Measurements from ENCODE around the gene RALBP1.
"Not testable (repeated sequence)": the region's sequence is repeated elsewhere in the genome, so short reads cannot be mapped to it uniquely, and the experiment has no call there.

The RALBP1 gene

GRCh38 chr18:9454061-9454703 lies 21.1 kb upstream of the RALBP1 start:
- no peak for DNase-seq (ENCODE audit: low read depth)

- no peak for DNase-seq (ENCODE audit: low read depth)
Observed at GRCh38 chr18:9455718-9456511, 19.4 kb upstream of the RALBP1 start.

- DNase-seq (ENCODE audit: low read depth): no peak
Observed at GRCh38 chr18:9466127-9466526, 9.2 kb upstream of the RALBP1 start.

- DNase-seq (ENCODE audit: low read depth): peak; percentile 28
Observed at GRCh38 chr18:9466846-9467245, 8.5 kb upstream of the RALBP1 start.

- no peak for DNase-seq (ENCODE audit: low read depth)
Observed at GRCh38 chr18:9468998-9469397, 6.3 kb upstream of the RALBP1 start.

- peak; percentile 23 for DNase-seq (ENCODE audit: low read depth)
Observed at GRCh38 chr18:9469685-9470084, 5.6 kb upstream of the RALBP1 start.

GRCh38 chr18:9474108-9474982 lies 968 bp upstream of the RALBP1 start:
- DNase-seq (ENCODE audit: low read depth): peak; percentile 89

- DNase-seq (ENCODE audit: low read depth): peak; percentile 79
Observed at GRCh38 chr18:9475643-9476591, 604 bp downstream of the RALBP1 start.

- not testable (repeated sequence) for DNase-seq (ENCODE audit: low read depth)
Observed at GRCh38 chr18:9476949-9477348, 1.6 kb downstream of the RALBP1 start.

GRCh38 chr18:9477509-9477908 lies 2.2 kb downstream of the RALBP1 start:
- DNase-seq (ENCODE audit: low read depth): no peak

GRCh38 chr18:9478545-9478944 lies 3.2 kb downstream of the RALBP1 start:
- no peak for DNase-seq (ENCODE audit: low read depth)

GRCh38 chr18:9482790-9483189 lies 7.5 kb downstream of the RALBP1 start:
- DNase-seq (ENCODE audit: low read depth): no peak

GRCh38 chr18:9483526-9483925 lies 8.2 kb downstream of the RALBP1 start:
- no peak for DNase-seq (ENCODE audit: low read depth)

- not testable (repeated sequence) for DNase-seq (ENCODE audit: low read depth)
Observed at GRCh38 chr18:9484856-9485255, 9.5 kb downstream of the RALBP1 start.

GRCh38 chr18:9488538-9488937 lies 13.2 kb downstream of the RALBP1 start:
- DNase-seq (ENCODE audit: low read depth): no peak

- DNase-seq (ENCODE audit: low read depth): peak; percentile 71
Observed at GRCh38 chr18:9494778-9495331, 19.5 kb downstream of the RALBP1 start.

GRCh38 chr18:9495465-9495864 lies 20.2 kb downstream of the RALBP1 start:
- no peak for DNase-seq (ENCODE audit: low read depth)

GRCh38 chr18:9495916-9496705 lies 20.8 kb downstream of the RALBP1 start:
- DNase-seq (ENCODE audit: low read depth): no peak

- DNase-seq (ENCODE audit: low read depth): no peak
Observed at GRCh38 chr18:9506046-9506792, 30.9 kb downstream of the RALBP1 start.

All from ELR (cell line).